ENCODE results near the gene NR1H4. TPM values are rescaled to one million over a fixed set of nuclear protein-coding genes. Genes with fewer than 3 reads are reported as not detected.

NR1H4 gene
- polyA plus RNA-seq, 3 donors = not detected

DNA sequence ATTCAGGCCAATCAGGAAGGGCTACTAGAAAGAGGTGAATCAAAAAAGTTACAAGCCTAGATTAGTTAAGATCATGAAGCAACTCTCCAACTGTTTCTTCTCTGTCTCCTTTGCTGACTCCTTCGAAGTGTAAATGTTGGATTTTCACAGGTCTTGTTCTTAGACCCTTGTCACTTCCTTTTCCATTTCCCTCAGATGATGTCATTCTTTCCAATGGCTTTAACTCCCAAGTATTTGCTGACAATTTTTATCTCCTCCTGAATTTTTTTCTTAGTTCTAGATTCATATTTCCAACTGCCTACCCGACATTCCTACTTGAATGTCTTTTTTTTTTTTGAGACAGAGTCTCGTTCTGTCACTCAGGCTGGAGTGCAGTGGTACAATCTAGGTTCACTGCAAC, 110.6 kb downstream of the NR1H4 start:
- TF ChIP-seq, protein P1, sequence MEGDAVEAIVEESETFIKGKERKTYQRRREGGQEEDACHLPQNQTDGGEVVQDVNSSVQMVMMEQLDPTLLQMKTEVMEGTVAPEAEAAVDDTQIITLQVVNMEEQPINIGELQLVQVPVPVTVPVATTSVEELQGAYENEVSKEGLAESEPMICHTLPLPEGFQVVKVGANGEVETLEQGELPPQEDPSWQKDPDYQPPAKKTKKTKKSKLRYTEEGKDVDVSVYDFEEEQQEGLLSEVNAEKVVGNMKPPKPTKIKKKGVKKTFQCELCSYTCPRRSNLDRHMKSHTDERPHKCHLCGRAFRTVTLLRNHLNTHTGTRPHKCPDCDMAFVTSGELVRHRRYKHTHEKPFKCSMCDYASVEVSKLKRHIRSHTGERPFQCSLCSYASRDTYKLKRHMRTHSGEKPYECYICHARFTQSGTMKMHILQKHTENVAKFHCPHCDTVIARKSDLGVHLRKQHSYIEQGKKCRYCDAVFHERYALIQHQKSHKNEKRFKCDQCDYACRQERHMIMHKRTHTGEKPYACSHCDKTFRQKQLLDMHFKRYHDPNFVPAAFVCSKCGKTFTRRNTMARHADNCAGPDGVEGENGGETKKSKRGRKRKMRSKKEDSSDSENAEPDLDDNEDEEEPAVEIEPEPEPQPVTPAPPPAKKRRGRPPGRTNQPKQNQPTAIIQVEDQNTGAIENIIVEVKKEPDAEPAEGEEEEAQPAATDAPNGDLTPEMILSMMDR (IDR thresholded peaks at IDR 0.05) = no peak
- no peak overlapping the region for H2AFZ ChIP-seq (ENCODE audit: insufficient read depth, low read depth, low read length, poor library complexity, severe bottlenecking)
- peaks cover 43 to 61% of the 10 kb centered on the region in 2 donors for H3K9me3 ChIP-seq (replicated peaks in 1 of 2; ENCODE audit: control insufficient read depth in 1 of 2, insufficient read depth in 1 of 2, low read length in 2 of 2)
- Mint-ChIP-seq H3K9me3 (peaks cover 39 to 68% (median 57%) of the 10 kb centered on the region in 7 donors), H3K4me3 (no peak overlapping the region), H3K36me3 (peaks cover 12 to 18% of the 10 kb centered on the region in 2 donors), H3K4me1 (no peaks in the 10 kb centered on the region), H3K27ac (no peak overlapping the region), H3K27me3 (ENCODE audit: low read depth in 3 of 3) (peaks cover 0 to 2% (median 0%) of the 10 kb centered on the region in 3 donors)
- no peak overlapping the region for H3K4me3 ChIP-seq (replicated peaks in 1 of 3; ENCODE audit: low read depth in 2 of 3, low read length in 3 of 3)
- H3K79me2 ChIP-seq (ENCODE audit: insufficient read depth, low read length) = peaks cover 57% of the 10 kb centered on the region
- intact Hi-C loops (cut with micrococcal nuclease) = no loop called here
- no peak overlapping the region for H3K9ac ChIP-seq (ENCODE audit: insufficient read depth, low read length, poor library complexity, severe bottlenecking)
- H4K20me1 ChIP-seq (ENCODE audit: insufficient read depth, low read length) = no peaks in the 10 kb centered on the region
- H3K36me3 ChIP-seq (replicated peaks in 1 of 2; ENCODE audit: control insufficient read depth in 1 of 2, insufficient read depth in 2 of 2, low read length in 2 of 2) = no peaks in the 10 kb centered on the region
- 94% methylated on average over 3 of the region's 3 CpGs for WGBS (ENCODE audit: insufficient coverage)
- no peak overlapping the region for H3K27ac ChIP-seq (ENCODE audit: low read depth in 1 of 2, low read length in 2 of 2)
- H3K4me2 ChIP-seq (replicated peaks; ENCODE audit: extremely low read depth, low read length, poor library complexity, severe bottlenecking) = no peak overlapping the region
- no peak for DNase-seq
- H3K4me1 ChIP-seq (ENCODE audit: control insufficient read depth in 1 of 2, insufficient read depth in 2 of 2, low read length in 2 of 2) = no peaks in the 10 kb centered on the region
- no peaks in the 10 kb centered on the region for H3K27me3 ChIP-seq (ENCODE audit: control insufficient read depth in 2 of 2, insufficient read depth in 2 of 2, low read length in 2 of 2)

DNA sequence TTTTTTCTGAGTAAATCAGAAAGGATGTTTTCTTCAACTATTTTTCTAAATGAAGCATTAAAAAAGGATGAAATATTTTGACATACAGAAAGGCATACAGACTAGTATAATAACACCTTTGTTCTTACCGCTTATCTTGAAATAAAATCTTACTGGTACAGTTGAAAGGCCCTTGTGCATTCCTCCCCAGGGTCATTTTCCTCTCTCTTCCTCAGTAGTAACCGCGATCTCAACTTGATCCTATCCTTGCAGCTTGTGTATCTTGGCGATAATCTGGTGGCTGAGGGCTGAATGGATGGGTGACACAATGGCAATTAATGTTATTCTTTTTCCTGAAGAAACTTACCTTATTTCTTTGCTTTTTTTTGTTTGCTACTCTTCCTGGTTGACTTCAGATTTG, 118.3 kb downstream of the NR1H4 start:
- peaks cover 19 to 31% (median 24%) of the 10 kb centered on the region in 7 donors for H3K9me3 Mint-ChIP-seq
- H3K9ac ChIP-seq (ENCODE audit: insufficient read depth, low read length, poor library complexity, severe bottlenecking) = no peak overlapping the region
- H2AFZ ChIP-seq (ENCODE audit: insufficient read depth, low read depth, low read length, poor library complexity, severe bottlenecking) = no peak overlapping the region
- H3K9me3 ChIP-seq (replicated peaks in 1 of 2; ENCODE audit: control insufficient read depth in 1 of 2, insufficient read depth in 1 of 2, low read length in 2 of 2) = peaks cover 18 to 20% of the 10 kb centered on the region in 2 donors
- H3K27ac ChIP-seq (ENCODE audit: low read depth in 1 of 2, low read length in 2 of 2) = no peak overlapping the region
- TF ChIP-seq, protein P1 (IDR thresholded peaks at IDR 0.05) = no peak
- H3K27ac Mint-ChIP-seq = no peak overlapping the region
- no peaks in the 10 kb centered on the region for H3K4me1 Mint-ChIP-seq
- no peak overlapping the region for H3K4me3 ChIP-seq (replicated peaks in 1 of 3; ENCODE audit: low read depth in 2 of 3, low read length in 3 of 3)
- no peaks in the 10 kb centered on the region for H3K27me3 ChIP-seq (ENCODE audit: control insufficient read depth in 2 of 2, insufficient read depth in 2 of 2, low read length in 2 of 2)
- H3K4me2 ChIP-seq (replicated peaks; ENCODE audit: extremely low read depth, low read length, poor library complexity, severe bottlenecking) = no peak overlapping the region
- no CpG with 5 or more reads among the region's 4 CpGs for WGBS (ENCODE audit: insufficient coverage)
- H3K79me2 ChIP-seq (ENCODE audit: insufficient read depth, low read length) = peaks cover 5% of the 10 kb centered on the region
- H3K36me3 ChIP-seq (replicated peaks in 1 of 2; ENCODE audit: control insufficient read depth in 1 of 2, insufficient read depth in 2 of 2, low read length in 2 of 2) = no peaks in the 10 kb centered on the region
- H3K36me3 Mint-ChIP-seq = peaks cover 5 to 18% of the 10 kb centered on the region in 2 donors
- intact Hi-C loops (cut with micrococcal nuclease) = no loop called here
- H4K20me1 ChIP-seq (ENCODE audit: insufficient read depth, low read length) = no peaks in the 10 kb centered on the region
- no peak overlapping the region for H3K4me3 Mint-ChIP-seq
- H3K4me1 ChIP-seq (ENCODE audit: control insufficient read depth in 1 of 2, insufficient read depth in 2 of 2, low read length in 2 of 2) = no peaks in the 10 kb centered on the region
- no peaks in the 10 kb centered on the region for H3K27me3 Mint-ChIP-seq (ENCODE audit: low read depth in 3 of 3)
- no peak for DNase-seq
